Islet of Langerhans (tissue), 1 donor: ENCODE results near the gene GNLY.

ENCODE experiments used
- FAIRE-seq: peaks from one replicate; lab custom pipeline; 2011; peaks lifted over from hg19 to GRCh38; lab: Jason Lieb, UNC

The GNLY gene

GRCh38 chr2:85745619-85746018 is 51.5 kb downstream of the GNLY start:
- FAIRE-seq, result no peak

DNA sequence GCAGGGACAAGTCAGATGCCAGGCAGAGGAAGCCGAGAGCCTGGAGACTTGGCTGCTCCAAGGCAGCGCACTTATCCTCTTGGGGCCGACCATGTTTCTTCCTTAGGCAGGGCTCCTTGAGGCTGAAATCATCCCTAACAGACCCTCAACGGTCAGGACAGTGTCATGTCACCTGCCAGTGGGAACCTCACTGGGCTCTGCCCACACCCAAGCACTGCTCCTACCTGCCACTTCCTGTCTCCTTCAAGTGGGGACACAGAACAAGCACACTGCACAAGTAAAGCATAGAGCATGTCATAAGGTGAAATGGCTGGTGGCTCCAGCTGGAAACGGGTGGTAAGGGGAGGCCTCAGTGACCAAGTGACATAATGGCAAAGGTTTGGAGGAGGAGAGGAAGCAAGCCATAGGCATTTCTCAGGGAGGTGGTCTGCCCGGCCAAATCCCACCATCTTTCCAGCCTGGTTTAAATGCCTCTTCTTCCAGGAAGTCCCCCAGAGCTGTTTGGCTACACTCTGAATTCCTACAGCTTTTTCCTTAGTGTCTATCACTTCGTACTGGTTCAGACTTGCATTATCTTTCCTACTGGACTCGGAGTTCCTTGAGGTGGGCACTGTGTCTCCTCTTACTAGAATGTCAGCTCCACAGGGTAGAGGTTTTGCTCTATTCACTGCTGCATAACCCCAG is 52.3 kb downstream of the GNLY start:
- FAIRE-seq, result no peak

- FAIRE-seq, result no peak
Observed at GRCh38 chr2:85747441-85747840, 53.3 kb downstream of the GNLY start.

- no peak for FAIRE-seq
Observed at GRCh38 chr2:85748039-85748734, 54.0 kb downstream of the GNLY start.
